Activated CD4-positive, alpha-beta T cell treated with anti-CD3 and anti-CD28 coated beads for 24 hours (primary cell): Measurements from ENCODE around the gene PTBP3.
"Not testable (repeated sequence)": the region's sequence is repeated elsewhere in the genome, so short reads cannot be mapped to it uniquely, and the experiment has no call there.

Experiments used
- DNase-seq, 2 donors: peaks; one replicate each; pipeline ENCODE4 v3.0.0-alpha.2; 2020; ENCODE audit warnings: low read depth in 2 of 2

Gene PTBP3

GRCh38 chr9:112332977-112333638, at the start of gene PTBP3:
PTBP3 (minus strand) TSS chr9:112333619; CDS start chr9:112297865, 35,754 bp downstream.
- peak; percentile 50 to 61 for DNase-seq

DNA sequence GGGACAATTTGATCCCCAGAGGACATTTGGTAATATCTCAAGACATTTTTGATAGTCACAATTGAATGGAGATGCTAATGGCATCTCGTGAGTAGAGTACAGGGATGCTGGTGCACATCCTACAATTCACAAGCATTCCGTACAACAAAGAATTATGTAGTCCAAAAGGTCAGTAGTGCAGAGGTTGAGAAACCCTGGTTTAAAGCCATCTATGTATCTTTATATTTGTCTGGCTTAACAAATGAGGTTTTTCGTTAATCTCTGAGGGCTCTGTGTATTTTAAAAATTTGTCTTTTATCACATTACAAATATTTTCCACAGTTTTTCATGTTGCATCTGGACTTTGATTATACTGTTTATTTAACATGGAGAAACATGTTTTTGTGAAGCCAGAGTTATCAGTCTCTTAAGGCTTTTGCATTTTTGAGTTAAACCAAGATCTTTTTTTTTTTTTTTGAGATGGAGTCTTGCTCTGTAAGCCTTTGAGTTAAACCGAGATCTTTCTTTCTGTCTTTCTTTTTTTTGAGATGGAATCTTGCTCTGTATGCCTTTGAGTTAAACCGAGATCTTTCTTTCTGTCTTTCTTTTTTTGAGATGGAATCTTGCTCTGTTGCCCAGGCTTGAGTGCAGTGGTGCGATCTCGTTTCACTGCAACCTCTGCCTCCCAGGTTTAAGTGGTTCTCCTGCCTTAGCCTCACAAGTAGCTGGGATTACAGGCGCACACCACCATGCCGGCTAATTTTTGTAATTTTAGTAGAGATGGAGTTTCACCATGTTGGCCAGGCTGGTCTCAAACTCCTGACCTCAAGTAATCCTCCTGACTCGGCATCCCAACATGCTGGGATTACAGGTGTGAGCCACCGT, 49.3 kb upstream of the PTBP3 start:
- DNase-seq: no peak

- no peak for DNase-seq
Observed at GRCh38 chr9:112382066-112382465, 48.6 kb upstream of the PTBP3 start.

DNA sequence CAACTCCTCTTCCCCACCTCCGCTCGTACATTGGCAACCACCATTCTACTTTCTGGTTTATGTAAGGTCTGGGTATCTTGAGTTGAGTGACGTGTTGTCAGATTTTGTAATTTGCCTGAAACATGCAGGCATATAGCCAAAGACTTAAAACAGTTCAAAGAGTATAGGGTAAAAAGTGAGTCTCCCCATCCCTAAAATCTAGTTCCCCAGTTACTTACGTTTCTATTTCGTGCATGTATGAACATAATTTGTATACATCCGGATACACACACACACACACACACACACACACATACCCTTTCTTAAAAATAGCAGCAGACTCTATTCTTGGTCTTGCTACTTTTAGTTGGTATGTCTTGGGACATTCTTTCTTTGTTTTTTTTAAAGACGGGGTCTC, 47.4 kb upstream of the PTBP3 start:
- DNase-seq: no peak

DNA sequence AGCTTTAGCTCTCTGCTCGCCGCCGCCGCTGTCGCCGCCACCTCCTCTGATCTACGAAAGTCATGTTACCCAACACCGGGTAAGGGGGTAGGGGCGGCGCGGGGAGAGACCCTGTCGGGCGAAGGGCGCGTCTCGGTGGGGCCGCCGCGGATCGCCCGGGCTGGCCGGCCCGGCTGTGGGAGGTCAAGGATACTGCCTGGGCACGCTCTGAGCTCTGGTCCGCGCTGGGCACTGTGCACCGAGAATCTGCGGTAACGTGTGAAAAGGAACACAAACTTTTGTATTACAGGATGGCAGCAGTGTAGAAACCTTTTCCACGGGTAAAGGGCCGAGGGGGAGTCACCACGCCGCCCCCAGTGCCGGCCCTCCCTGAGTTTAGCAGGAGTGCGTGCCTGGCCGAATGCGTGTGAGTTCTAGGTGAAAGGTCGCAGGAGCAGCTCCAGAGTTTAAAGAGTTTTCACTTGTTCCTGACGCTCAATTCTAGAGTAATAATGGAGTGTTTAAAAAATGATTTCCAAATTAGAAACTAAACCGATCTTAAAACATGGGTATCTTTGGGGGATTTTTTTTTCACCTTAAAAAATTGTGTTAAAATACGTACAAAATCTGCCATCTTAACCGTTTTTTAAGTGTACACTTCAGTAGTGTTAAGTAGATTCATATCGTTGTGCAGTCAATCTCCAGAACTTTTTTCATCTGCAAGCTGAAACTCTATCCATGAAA, 46.8 kb upstream of the PTBP3 start, which contains the start of gene HSDL2:
TSS of gene HSDL2 (plus strand) at position 7 of the 723 bp plus-strand sequence. CDS start at position 63, 56 bp downstream.
- DNase-seq: no peak

DNA sequence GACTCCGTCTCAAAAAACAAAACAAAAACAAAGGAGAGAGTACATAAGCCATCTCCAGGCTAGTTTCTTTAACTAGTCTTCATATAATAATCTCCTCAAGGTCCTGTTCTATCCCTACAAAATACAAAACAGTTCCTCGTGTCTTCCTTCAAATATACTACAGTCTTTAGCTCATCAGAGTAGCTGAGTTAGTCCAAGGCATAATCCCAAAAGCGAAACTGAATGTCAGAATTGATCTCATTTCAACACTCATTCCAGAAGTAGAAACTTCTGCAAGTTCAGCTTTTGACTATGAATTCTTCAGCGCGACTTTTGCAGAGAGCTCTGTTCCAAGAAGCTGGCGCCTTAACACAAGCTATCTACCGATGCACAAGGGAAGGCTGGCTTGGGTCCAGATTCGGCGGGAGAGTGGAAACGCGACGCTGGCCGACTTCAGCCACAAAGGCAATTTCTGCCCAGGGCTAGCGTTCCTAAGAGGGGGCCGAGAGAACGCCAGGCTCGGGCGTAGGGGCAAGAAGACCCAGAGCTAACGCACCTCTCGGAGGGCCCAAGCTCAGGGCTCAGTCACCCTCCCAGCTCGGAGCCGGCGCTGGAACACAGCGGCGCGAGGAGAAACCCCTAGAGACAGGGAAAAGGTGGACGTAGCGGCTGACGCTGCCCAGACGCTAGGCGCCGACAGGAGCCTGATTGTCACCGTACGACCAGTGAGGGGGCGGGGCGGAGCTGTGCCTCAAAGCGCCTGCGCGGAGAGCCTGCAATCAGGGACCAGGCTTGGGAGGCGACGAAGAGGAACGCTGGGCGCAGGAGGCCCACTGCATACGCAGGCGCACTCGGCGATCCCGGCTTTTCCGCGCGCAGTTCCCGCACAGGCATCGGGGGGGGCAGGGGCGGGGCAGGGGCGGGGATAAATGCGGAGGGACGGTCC, 46.0 kb upstream of the PTBP3 start:
- peak; percentile 97 to 99 for DNase-seq

DNA sequence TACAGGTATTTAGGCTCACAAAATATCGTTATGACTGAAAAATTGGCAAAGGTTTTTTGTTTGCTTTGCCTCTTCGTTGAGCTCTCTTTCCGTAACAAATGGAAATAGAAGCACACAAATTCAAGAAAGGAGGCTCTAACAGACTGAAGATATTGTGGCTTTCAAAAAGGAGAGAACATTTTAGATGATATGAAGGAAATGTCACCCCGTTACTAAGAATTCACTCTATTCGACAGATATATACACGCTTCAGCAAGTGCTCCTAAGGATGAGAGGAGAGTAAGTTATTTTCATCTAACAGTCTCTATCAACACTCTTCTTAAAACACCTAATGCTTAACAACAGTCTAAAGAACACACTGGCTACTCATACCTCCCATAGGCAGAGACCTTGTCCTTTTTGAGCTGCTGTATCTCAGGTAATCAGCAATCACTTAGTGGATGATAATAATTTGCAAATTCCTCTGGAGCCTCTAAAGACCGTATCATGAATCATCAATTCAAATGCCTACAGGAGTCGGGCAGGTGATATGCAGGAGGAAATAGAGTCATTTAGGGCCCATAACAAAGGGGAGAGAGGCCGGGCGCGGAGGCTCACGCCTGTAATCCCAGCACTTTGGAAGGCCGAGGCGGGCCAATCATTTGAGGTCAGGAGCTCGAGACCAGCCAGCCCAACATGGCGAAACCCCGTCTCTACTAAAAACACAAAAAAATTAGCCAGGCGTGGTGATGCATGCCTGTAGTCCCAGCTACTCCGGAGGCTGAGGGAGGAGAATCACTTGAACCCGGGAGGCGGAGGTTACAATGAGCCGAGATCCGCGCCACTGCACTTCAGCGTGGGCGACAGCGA, 45.1 kb upstream of the PTBP3 start:
- DNase-seq: peak in 1 of 2 donors; percentile 15

- no peak for DNase-seq
Observed at GRCh38 chr9:112377684-112378327, 44.4 kb upstream of the PTBP3 start.

DNA sequence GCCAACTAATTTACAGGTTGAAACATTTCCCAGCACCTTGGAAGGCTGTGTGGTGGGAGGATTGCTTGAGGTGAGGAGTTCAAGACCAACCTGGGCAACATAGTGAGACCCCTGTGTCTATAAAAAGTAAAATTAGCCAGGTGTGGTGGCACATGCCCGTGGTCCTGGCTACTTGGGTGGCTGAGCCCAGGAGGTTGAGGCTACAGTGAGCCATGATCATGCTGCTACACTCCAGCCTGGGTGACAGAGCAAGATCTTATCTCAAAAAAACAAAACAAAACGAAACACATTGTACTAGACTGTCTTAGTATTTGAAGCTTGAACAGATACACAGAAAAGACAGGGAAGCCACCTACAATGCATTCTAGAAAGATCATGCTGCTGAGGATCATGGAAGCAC, 43.7 kb upstream of the PTBP3 start:
- DNase-seq: no peak

- no peak for DNase-seq
Observed at GRCh38 chr9:112375361-112375760, 41.9 kb upstream of the PTBP3 start.

- not testable (repeated sequence) for DNase-seq
Observed at GRCh38 chr9:112374232-112374631, 40.8 kb upstream of the PTBP3 start.

GRCh38 chr9:112373666-112374065, 40.2 kb upstream of the PTBP3 start:
- DNase-seq: not testable (repeated sequence)

DNA sequence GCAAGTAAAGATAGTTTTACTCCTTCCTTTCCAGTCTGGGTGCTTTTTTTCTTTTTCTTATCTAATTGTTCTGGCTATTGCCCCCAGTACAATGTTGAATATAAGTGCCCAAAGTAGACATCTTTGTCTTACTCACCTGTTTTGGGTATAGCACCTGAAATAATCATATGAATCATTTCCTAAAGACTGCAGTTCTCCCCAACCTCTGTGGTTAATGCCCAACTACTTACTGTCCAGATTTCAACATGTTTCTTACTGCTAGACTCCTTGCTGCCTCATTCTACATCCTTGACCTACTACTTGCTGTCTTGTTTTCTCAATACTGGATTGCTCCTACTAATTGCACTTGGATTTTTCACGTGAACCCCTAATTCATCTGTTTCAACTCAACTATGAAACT, 37.6 kb upstream of the PTBP3 start:
- no peak for DNase-seq

DNA sequence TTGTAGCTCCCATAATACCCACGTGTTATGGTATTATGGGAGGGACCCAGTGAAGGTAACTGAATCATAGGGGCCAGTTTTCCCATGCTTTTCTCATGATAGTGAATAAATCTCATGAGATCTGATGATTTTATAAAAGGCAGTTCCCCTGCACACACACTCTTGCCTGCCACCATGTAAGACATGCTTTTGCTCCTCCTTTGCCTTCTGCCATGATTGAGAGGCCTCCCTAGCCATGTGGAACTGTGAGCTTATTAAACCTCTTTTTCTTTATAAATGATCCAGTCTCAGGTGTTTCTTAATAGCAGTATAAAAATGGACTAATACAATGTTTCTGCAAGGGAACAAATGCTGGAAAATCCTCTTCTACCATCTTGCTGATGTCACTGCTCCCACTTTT, 36.4 kb upstream of the PTBP3 start:
- DNase-seq: no peak

GRCh38 chr9:112367465-112367864, 34.0 kb upstream of the PTBP3 start:
- no peak for DNase-seq

- no peak for DNase-seq
Observed at GRCh38 chr9:112366591-112366990, 33.2 kb upstream of the PTBP3 start.

- not testable (repeated sequence) for DNase-seq
Observed at GRCh38 chr9:112365257-112365656, 31.8 kb upstream of the PTBP3 start.

DNA sequence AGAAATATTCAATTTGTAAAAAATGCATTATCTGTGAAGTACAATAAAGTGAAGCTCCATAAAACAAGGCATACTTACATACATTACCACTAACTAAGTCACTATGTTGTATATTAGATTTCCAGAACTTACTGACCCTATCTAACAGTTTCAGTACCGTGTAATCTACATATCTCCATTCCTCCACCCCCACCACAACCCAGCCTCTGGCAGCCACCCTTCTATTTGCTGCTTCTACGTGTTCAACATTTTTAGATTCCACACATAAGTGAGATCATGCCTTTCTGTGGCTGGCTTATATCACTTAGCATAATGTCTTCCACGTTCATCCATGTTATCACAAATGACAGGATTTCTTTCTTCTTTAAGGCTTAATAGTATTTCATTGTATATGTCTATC, 31.3 kb upstream of the PTBP3 start:
- DNase-seq: no peak

- peak in 1 of 2 donors; percentile 27 for DNase-seq
Observed at GRCh38 chr9:112361601-112362000, 28.2 kb upstream of the PTBP3 start.
